HT1080 (cell line): ENCODE data around the gene LZTS3. TPM values are rescaled to one million over a fixed set of nuclear protein-coding genes. Genes with fewer than 3 reads are reported as not detected.

Experiments used
- DNase-seq: peaks from one replicate; pipeline ENCODE4 v3.0.0-alpha.2; 2015; ENCODE audit warnings: low read depth
- total RNA-seq: library from RNA; depleted of rRNA; stranded (reverse); fragments of >200 nt; shearing (Covaris generic); gene quantifications from 2 replicates; pipeline ENCODE4 v1.2.3, GENCODE V29; 2014; rRNA removed

Gene LZTS3
- total RNA-seq, 1 experiment from 2014 or later: 4.5 TPM

DNA sequence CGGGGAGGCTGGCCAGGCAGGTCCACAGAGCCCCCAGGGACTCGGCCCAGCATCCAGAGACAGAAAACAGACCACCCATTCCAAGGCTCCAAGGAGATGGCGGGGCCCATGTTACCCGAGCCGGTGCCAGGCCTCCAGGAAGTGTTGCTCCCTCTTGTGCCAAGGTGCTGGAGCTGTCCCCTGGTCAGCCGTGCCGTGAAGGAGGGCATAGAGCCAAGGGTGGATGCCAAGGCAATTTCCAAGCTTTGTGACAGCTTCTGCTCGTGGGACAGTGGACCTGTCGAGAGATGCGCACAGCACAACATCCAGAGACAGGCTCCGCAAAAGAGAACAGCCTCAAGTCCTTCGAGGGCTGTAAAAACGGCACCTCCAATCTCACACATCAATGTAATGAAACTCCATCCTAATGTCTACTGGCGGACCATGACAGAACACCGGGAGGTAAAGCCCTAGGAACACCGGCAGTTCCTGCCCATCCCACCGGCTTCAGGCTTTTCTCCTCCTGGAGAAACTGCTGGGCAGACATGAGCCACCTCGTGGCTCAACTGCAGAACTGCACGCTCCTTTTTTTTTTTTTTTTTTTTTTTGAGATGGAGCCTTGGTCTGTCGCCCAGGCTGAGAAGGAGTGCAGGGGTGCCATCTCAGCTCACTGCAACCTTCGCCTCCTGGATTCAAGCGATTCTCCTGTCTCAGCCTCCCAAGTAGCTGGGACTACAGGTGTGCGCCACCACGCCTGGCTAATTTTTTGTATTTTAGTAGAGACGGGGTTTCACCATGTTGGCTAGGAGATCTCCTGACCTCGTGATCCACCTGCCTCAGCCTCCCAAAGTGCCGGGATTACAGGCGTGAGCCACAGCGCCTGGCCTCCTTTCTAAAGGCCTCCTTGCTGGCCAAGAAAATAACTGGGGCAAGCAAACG is 57.9 kb downstream of the LZTS3 start:
- peak; percentile 72 for DNase-seq

Other genes with a start within 250 kb of the LZTS3 start
- 0.17 TPM in 1 of 2 replicates, not detected in the other for gene GNRH2, start 129.9 kb downstream of the LZTS3 start, total RNA-seq
- gene MRPS26, start 127.5 kb downstream of the LZTS3 start, total RNA-seq: 179 and 213 TPM in 2 replicates
- not detected in 2 replicates for gene OXT, start 101.9 kb downstream of the LZTS3 start, total RNA-seq
- gene AVP, start 88.8 kb downstream of the LZTS3 start, total RNA-seq: not detected in 2 replicates
- gene FASTKD5, start 13.7 kb downstream of the LZTS3 start, total RNA-seq: 38.1 and 40.4 TPM in 2 replicates
- gene UBOX5, start 13.7 kb downstream of the LZTS3 start, total RNA-seq: 5.1 and 6.2 TPM in 2 replicates
- gene DDRGK1, start 31.1 kb upstream of the LZTS3 start, total RNA-seq: 36.8 and 40.7 TPM in 2 replicates
- 120 and 144 TPM in 2 replicates for gene ITPA, start 35.9 kb upstream of the LZTS3 start, total RNA-seq
- 1.1 and 1.7 TPM in 2 replicates for gene SLC4A11, start 65.6 kb upstream of the LZTS3 start, total RNA-seq
- 1.8 and 3.0 TPM in 2 replicates for gene DNAAF9, start 234.1 kb upstream of the LZTS3 start, total RNA-seq